ENCODE data around the gene MAN2B1.

MAN2B1 gene

GRCh38 chr19:12676384-12676792, 9.8 kb upstream of the MAN2B1 start:
- Mint-ChIP-seq H3K9me3 (ENCODE audit: low read depth) (no peaks in the 10 kb centered on the region), H3K27ac (peak overlapping the region; percentile 23), H3K36me3 (peaks cover 8% of the 10 kb centered on the region), H3K4me1 (ENCODE audit: low read depth) (peaks cover 32% of the 10 kb centered on the region), H3K4me3 (no peak overlapping the region), H3K27me3 (no peaks in the 10 kb centered on the region)

GRCh38 chr19:12675940-12676339, 9.4 kb upstream of the MAN2B1 start:
- Mint-ChIP-seq H3K9me3 (ENCODE audit: low read depth) (no peaks in the 10 kb centered on the region), H3K36me3 (peaks cover 5% of the 10 kb centered on the region), H3K27ac (no peak overlapping the region), H3K4me3 (no peak overlapping the region), H3K4me1 (ENCODE audit: low read depth) (peaks cover 28% of the 10 kb centered on the region), H3K27me3 (no peaks in the 10 kb centered on the region)

DNA sequence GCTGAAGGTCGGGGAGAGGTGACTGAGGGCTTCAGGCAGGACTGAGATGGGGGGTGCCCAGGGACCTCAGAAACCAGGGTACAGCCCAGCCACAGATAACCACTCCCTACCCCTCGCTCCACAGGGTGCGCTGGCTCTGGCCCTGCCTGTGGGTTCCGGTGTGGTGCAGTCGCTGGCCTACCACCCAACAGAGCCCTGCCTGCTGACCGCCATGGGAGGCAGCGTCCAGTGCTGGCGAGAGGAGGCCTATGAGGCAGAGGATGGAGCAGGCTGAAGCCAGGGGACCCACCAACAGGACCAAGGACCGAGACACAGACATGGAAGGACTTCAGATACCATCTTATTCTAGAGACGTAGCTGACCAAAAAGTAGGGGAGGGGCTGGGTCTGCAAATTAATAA, 8.9 kb upstream of the MAN2B1 start:
- H3K4me1 Mint-ChIP-seq (ENCODE audit: low read depth), result peaks cover 28% of the 10 kb centered on the region
- no peak overlapping the region for H3K4me3 Mint-ChIP-seq
- H3K27ac Mint-ChIP-seq, result no peak overlapping the region
- H3K36me3 Mint-ChIP-seq, result peaks cover 4% of the 10 kb centered on the region
- H3K9me3 Mint-ChIP-seq (ENCODE audit: low read depth), result no peaks in the 10 kb centered on the region
- no peaks in the 10 kb centered on the region for H3K27me3 Mint-ChIP-seq

DNA sequence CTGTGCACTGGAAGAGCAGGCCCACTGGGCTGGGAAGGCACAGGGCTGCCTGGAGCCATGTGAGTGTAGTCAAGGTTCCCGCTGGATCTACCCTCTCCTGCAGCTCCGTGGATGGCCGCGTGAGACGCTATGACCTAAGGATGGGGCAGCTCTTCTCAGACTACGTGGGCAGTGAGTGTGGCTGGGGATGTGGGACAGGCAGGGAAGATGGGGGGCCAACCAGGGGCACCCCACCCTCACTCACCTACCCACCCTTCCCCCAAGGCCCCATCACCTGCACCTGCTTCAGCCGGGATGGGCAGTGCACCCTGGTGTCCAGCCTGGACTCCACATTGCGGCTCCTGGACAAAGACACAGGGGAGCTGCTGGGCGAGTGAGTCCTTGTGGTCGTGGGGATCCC, 6.2 kb upstream of the MAN2B1 start:
- Mint-ChIP-seq H3K36me3 (peaks cover 4% of the 10 kb centered on the region), H3K4me1 (ENCODE audit: low read depth) (peaks cover 36% of the 10 kb centered on the region), H3K4me3 (no peak overlapping the region), H3K9me3 (ENCODE audit: low read depth) (no peaks in the 10 kb centered on the region), H3K27me3 (no peaks in the 10 kb centered on the region), H3K27ac (no peak overlapping the region)

DNA sequence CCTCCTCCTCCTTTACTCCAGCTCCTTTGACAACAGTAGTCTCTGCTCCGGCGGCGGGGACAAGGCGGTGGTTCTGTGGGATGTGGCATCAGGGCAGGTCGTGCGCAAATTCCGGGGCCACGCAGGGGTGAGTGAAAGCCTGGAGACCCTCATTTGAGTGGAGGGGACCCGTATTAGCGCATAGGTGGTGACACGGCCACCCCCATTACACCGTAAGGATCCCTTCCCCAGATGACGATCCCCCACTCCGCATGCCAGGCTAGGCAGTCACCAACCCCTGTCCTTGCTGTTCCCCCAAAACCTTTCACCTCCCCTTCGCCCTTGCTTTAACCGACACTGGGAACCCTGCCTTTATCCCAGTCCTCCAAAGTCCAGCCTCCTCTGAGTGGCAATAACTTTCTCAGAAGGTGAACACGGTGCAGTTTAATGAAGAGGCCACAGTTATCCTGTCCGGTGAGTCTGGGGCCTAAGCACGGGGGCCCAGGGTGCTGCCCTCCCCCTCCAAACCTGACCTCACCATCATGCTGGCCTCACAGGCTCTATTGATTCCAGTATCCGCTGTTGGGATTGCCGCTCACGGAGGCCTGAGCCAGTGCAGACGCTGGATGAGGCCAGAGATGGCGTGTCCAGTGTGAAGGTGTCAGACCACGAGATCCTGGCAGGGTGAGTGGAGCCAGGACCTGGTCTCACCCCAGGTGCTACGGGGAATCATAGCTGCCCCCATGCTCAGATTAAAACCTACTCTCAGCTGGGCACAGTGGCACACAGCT, 3.8 kb upstream of the MAN2B1 start:
- Mint-ChIP-seq H3K9me3 (ENCODE audit: low read depth) (no peaks in the 10 kb centered on the region), H3K27ac (peak overlapping the region; percentile 100), H3K4me3 (peak overlapping the region; percentile 97), H3K27me3 (no peaks in the 10 kb centered on the region), H3K36me3 (peaks cover 2% of the 10 kb centered on the region), H3K4me1 (ENCODE audit: low read depth) (peaks cover 40% of the 10 kb centered on the region)

DNA sequence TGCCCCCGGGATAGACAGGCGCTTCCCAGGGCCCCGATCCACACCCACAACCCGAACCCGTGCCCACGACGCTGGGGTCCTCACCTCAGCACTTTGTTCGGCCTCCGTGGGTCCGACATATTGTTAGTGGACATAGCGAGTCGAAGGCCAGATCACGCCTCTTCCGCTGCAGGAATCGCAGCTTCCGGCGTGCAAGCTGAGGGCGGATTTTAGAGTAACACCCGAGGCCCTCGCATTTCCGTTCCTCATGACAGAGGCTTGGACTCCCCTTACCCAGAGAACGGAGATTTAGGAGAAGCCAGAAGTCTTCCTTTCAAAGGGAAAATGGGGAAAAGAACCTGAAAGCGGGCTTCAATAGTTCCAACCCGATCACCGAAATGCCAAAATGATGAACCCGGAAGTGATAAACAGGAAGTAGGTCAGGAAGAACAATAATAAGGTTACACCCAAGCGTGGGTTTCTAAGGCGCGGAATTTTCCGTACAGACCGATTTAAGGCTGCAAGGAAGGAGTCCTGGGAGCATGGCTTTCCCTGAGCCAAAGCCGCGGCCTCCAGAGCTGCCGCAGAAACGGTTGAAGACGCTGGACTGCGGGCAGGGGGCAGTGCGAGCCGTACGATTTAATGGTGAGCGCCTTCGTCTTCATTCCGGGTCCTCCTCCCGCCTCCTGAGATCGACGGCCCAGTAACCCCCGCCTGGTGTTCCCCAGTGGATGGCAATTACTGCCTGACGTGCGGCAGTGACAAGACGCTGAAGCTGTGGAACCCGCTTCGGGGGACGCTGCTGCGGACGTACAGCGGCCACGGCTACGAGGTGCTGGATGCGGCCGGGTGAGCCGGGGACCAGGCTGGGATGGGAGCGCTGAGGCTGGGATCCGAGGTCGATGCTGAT, 3.0 kb upstream of the MAN2B1 start:
- H3K9me3 Mint-ChIP-seq (ENCODE audit: low read depth), result no peaks in the 10 kb centered on the region
- H3K4me1 Mint-ChIP-seq (ENCODE audit: low read depth), result peaks cover 48% of the 10 kb centered on the region
- H3K36me3 Mint-ChIP-seq, result peaks cover 2% of the 10 kb centered on the region

DNA sequence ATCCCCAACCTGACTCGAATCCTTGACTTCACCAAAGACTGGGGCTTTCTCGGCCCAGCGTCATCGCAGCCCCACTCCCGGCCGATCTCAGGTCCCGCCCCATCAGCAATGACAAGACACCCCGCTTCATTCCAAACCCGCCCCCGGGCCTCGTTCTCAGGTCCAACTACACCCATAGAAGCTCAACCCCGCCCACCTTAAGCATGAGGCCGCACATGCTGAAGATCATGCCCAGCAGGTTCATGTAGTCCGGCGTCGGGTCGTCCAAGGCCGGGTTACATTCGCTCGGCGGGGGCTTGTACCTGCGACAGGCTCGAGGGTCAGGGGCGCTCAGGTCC, 2.4 kb upstream of the MAN2B1 start:
- Mint-ChIP-seq H3K4me3 (peak overlapping the region; percentile 97), H3K4me1 (ENCODE audit: low read depth) (peaks cover 48% of the 10 kb centered on the region), H3K36me3 (peaks cover 2% of the 10 kb centered on the region), H3K27me3 (no peaks in the 10 kb centered on the region), H3K9me3 (ENCODE audit: low read depth) (no peaks in the 10 kb centered on the region), H3K27ac (peak overlapping the region; percentile 100)

More for the DNA sequence above, 3.0 kb upstream of the MAN2B1 start:
- Mint-ChIP-seq H3K4me3 (peak overlapping the region; percentile 97), H3K27ac (peak overlapping the region; percentile 100), H3K27me3 (no peaks in the 10 kb centered on the region)

- peaks cover 2% of the 10 kb centered on the region for H3K36me3 Mint-ChIP-seq
- H3K9me3 Mint-ChIP-seq (ENCODE audit: low read depth), result no peaks in the 10 kb centered on the region
- H3K4me1 Mint-ChIP-seq (ENCODE audit: low read depth), result peaks cover 48% of the 10 kb centered on the region
- H3K27ac Mint-ChIP-seq, result peak overlapping the region; percentile 100
- peak overlapping the region; percentile 97 for H3K4me3 Mint-ChIP-seq
- no peaks in the 10 kb centered on the region for H3K27me3 Mint-ChIP-seq
Observed at GRCh38 chr19:12668346-12668745, 1.8 kb upstream of the MAN2B1 start.

DNA sequence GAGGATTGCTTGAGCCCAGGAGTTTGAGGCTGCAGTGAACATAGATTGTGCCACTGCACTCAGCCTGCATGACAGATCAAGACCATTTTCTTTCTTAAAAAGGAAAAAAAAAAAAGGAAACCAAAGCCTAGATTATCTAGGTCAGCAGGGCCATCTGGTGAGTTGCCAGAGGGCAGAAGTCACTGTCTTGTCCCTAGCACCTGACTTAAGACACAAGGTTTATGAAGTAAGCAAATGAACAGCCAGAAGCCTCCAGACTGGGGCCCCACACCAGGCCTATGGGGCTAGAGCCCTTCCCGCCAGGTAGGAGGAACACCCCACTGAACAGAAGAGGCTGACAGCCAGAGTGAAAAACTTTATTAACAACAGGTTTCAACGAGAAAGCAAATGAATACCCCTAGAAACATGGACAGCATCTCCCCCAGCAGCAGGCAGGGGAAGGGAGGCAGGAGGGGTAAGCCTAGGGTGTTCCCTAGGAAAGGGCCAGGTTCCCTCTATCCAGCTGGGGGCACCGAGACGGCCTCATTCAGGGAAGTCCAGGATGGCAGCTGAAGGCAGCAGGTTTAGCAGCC, 1.3 kb upstream of the MAN2B1 start:
- peaks cover 2% of the 10 kb centered on the region for H3K36me3 Mint-ChIP-seq
- H3K9me3 Mint-ChIP-seq (ENCODE audit: low read depth), result no peaks in the 10 kb centered on the region
- H3K27ac Mint-ChIP-seq, result no peak overlapping the region
- H3K4me1 Mint-ChIP-seq (ENCODE audit: low read depth), result peaks cover 48% of the 10 kb centered on the region
- H3K4me3 Mint-ChIP-seq, result peak overlapping the region; percentile 97
- H3K27me3 Mint-ChIP-seq, result no peaks in the 10 kb centered on the region

DNA sequence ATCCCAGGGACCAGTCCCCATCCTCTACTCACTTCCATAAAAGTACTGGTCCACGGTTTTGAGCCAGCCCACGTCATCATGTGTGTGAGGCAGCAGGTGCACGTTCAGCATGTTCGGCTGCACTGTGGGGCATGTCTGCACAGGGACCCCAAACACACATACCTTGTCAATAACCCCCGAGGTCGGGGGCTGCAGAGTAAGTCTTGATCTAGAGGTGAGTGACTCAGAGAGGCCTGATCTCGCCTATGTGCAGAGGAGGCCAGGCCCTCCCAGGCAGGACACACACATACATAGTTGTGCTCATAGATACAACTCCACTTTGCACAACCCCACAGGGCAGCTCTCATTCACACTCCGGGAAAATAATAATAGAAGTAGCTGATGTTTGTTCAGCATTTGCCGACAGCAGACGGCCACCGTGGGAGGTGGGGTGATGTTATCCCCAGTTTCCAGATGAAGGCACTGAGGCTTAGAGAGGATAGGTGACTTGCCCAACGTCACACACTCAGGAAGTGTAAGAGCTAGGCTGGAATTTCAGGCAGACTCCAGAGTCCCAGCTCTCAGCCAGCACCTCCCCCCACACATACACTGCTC, 774 bp downstream of the MAN2B1 start:
- Mint-ChIP-seq H3K27ac (peak overlapping the region; percentile 89), H3K4me1 (ENCODE audit: low read depth) (peaks cover 43% of the 10 kb centered on the region), H3K27me3 (no peaks in the 10 kb centered on the region), H3K4me3 (peak overlapping the region; percentile 97), H3K9me3 (ENCODE audit: low read depth) (no peaks in the 10 kb centered on the region), H3K36me3 (no peaks in the 10 kb centered on the region)

GRCh38 chr19:12665281-12665573, 1.3 kb downstream of the MAN2B1 start:
- H3K9me3 Mint-ChIP-seq (ENCODE audit: low read depth), result no peaks in the 10 kb centered on the region
- peaks cover 41% of the 10 kb centered on the region for H3K4me1 Mint-ChIP-seq (ENCODE audit: low read depth)
- peak overlapping the region; percentile 97 for H3K4me3 Mint-ChIP-seq
- no peaks in the 10 kb centered on the region for H3K27me3 Mint-ChIP-seq
- H3K27ac Mint-ChIP-seq, result peak overlapping the region; percentile 89
- H3K36me3 Mint-ChIP-seq, result no peaks in the 10 kb centered on the region

DNA sequence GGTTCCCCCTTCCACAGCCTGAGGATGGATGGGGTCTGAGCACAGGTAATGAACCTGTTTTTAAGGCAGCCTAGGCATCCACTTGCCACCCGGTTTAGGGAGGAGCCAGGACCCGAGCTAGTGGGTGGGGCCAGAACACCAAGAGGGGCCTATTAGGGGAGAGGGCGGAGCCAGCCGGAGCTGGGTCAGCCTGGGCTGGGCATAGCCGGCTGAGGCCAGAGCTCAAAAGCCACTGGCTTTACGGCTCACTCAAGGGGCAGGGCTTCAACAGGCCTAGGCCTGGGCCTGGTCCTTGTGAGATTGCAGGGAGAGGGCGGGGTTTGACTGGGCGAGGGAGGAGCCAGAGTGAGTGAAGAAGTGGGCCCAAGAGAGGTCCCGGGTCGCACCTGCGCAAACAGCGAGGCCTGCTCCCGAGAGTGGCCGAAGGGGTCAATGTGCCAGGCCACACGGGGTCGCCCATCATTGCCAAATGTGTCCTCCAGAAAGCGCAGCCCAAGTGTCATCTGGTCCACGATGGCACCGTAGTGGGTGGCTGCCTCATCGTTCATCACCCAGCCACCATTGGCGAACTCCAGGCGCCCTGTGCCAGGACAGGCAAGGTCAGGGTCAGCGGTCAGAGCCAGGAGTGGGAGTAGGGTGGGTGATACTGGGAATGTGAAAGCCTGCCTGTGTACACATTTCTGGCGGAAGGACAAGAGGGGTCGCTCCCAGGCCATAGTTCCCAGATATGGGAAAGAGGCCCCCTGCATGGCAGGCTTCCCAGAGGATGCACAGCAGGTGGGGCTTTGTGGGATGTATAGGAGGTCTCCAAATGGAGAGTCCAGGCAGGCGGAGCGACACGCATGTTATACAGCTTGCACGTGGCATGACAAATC, 1.9 kb downstream of the MAN2B1 start:
- H3K4me1 Mint-ChIP-seq (ENCODE audit: low read depth), result peaks cover 44% of the 10 kb centered on the region
- no peaks in the 10 kb centered on the region for H3K9me3 Mint-ChIP-seq (ENCODE audit: low read depth)
- no peaks in the 10 kb centered on the region for H3K27me3 Mint-ChIP-seq
- peaks cover 3% of the 10 kb centered on the region for H3K36me3 Mint-ChIP-seq
- peak overlapping the region; percentile 97 for H3K4me3 Mint-ChIP-seq
- H3K27ac Mint-ChIP-seq, result peak overlapping the region; percentile 89

DNA sequence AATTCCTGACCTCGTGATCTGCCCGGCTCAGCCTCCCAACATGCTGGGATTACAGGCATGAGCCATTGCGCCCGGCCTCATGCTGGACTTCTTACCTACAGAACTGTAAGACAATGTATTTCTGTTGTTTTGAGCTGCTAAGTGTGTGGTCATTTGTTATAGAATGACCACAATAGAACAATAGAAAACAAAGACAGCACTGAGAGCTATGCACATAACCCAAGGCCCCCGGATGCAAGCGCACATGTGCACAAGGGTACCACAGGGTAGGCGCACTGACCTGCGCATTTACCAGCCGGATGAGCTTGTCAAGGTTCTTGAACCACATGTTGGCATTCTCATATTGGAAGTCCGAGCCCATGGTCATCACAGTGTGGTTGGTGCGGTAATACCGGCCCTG, 5.6 kb downstream of the MAN2B1 start:
- Mint-ChIP-seq H3K4me1 (ENCODE audit: low read depth) (peaks cover 19% of the 10 kb centered on the region), H3K27ac (no peak overlapping the region), H3K9me3 (ENCODE audit: low read depth) (no peaks in the 10 kb centered on the region), H3K4me3 (no peak overlapping the region), H3K36me3 (peaks cover 3% of the 10 kb centered on the region), H3K27me3 (no peaks in the 10 kb centered on the region)

GRCh38 chr19:12657966-12658365, 8.6 kb downstream of the MAN2B1 start:
- Mint-ChIP-seq H3K27ac (no peak overlapping the region), H3K4me1 (ENCODE audit: low read depth) (peaks cover 3% of the 10 kb centered on the region), H3K4me3 (no peak overlapping the region), H3K27me3 (no peaks in the 10 kb centered on the region), H3K9me3 (ENCODE audit: low read depth) (no peaks in the 10 kb centered on the region), H3K36me3 (peaks cover 10% of the 10 kb centered on the region)
